Heart right ventricle (tissue), 16 donors: Measurements from ENCODE around the gene ARHGEF39. TPM values are rescaled to one million over a fixed set of nuclear protein-coding genes. Genes with fewer than 3 reads are reported as not detected.

ENCODE experiments used
- ATAC-seq, 8 donors: fragments of 200-7000 bp; cut with Tn5 transposase; one replicate each; pipeline ENCODE4 v1.9.1; 2020; ENCODE audit warnings: mild to moderate bottlenecking in 8 of 8, moderate library complexity in 8 of 8, moderate number of reproducible peaks in 1 of 8
- DNase-seq, 2 donors: peaks; one replicate each; pipeline ENCODE4 v3.0.0-alpha.2; 2020
- H3K27ac ChIP-seq, 10 donors: fragments of 200-600 bp; sonication (generic) in 2 of 10; one replicate each; pipeline versions ENCODE4 v1.5.0 to v1.8.0; 2020 to 2022; ENCODE audit warnings: mild to moderate bottlenecking in 3 of 10
- H3K27me3 ChIP-seq, 7 donors: fragments of 200-600 bp; one replicate each; pipeline ENCODE4 v1.8.0; 2021 to 2022; ENCODE audit warnings: mild to moderate bottlenecking in 2 of 7
- H3K36me3 ChIP-seq, 9 donors: fragments of 200-600 bp; sonication (generic) in 1 of 9; one replicate each; pipeline versions ENCODE4 v1.5.0 to v1.8.0; 2020 to 2022; ENCODE audit warnings: mild to moderate bottlenecking in 2 of 9
- H3K4me1 ChIP-seq, 9 donors: fragments of 200-600 bp; sonication (generic) in 1 of 9; one replicate each; pipeline versions ENCODE4 v1.5.0 to v1.8.0; 2020 to 2022; ENCODE audit warnings: mild to moderate bottlenecking in 4 of 9
- H3K4me3 ChIP-seq, 10 donors: fragments of 200-600 bp; sonication (generic) in 2 of 10; one replicate each; pipeline versions ENCODE4 v1.5.0 to v1.8.0; 2020 to 2022; ENCODE audit warnings: mild to moderate bottlenecking in 7 of 10, moderate library complexity in 2 of 10
- H3K9me3 ChIP-seq, 11 donors: fragments of 200-600 bp in 10 of 11; sonication (generic) in 2 of 11; one replicate each; pipeline versions ENCODE4 v1.5.0 to v1.8.0; 2013 to 2022; ENCODE audit warnings: mild to moderate bottlenecking in 2 of 11, control low read depth in 1 of 11, moderate library complexity in 1 of 11
- CTCF ChIP-seq, 9 donors: fragments of 200-600 bp; sonication (generic) in 2 of 9; IDR thresholded peaks; one replicate each; pipeline versions ENCODE4 v1.5.0 to v1.8.0; 2021 to 2022; ENCODE audit warnings: antibody characterized with exemption in 9 of 9, mild to moderate bottlenecking in 5 of 9, moderate library complexity in 1 of 9
- WGBS, 2 donors: extraction: QIAGEN DNeasy Blood & Tissue Kit; methylation state at CpG; one replicate each; pipeline ENCODE4 v1.1.7; 2013; ENCODE audit warnings: inconsistent platforms in 1 of 2; 5-methylcytosine and 5-hydroxymethylcytosine counted together
- intact Hi-C, 10 donors: fragments of 100-400 bp; cut with DNase I; formaldehyde crosslinking; loops; one replicate each; pipeline versions ENCODE4 v1.11.1 to v1.14.2; 2022
- polyA plus RNA-seq, 2 donors: library from polyadenylated mRNA; stranded (reverse); fragments of 200-250 nt; gene quantifications; one replicate each; pipeline ENCODE4 v1.2.3, GENCODE V29; 2013
- total RNA-seq, 10 donors: library from RNA; stranded (reverse); fragmentation: NEBNext Ultra II Directional in 3 of 10; extraction: Animal tissue kit (Norgen Biotek cat#: 25700) in 3 of 10; gene quantifications; one replicate each; pipeline versions ENCODE4 v1.2.1 to v1.2.4, GENCODE V29; 2021 to 2023
- donor health status: Arrhythmogenic right ventricular cardiomyopathy.
- donor health status: ischemic (EF 13 %, LVEDD 7.1; RV severe dilation, severe dysfunction).
- donor health status: healthy with polysubstance abuse.
- donor health status: DM: no; HTN: yes; CAD: no.
- donor health status: DM: no; HTN: no; CAD: no.
- donor health status: ischemic (EF 25% LVEDD 6.9; RV normal size, moderate dysfunction).
- donor health status: ischemic (EF 25% LVEDD 5.7; RV mildly dilated, moderate dysfunction).
- donor health status: healthy.
- donor health status: DM: yes; HTN: yes; CAD: no.
- donor health status: Ischemic cardiomyopathy.
- donor health status: ischemic (EF 35%, LVEDD 5.7; RV mildly dilated, moderate dysfunction).
- donor health status: nonischemic (EF 11% LVEDD 7.7; RV severe dilation, severe dysfunction).
- donor health status: DM: yes; HTN: yes; CAD: no.
- donor health status: PGD.
- donor health status: ischemic (EF 29% LVEDD 5.4; RV normal size, mild dysfunction).
- donor health status: nonischemic (EF 23%, LVEDD 6.1; RV moderate dilation, normal function).

Gene ARHGEF39
- total and polyA plus RNA-seq, 12 donors: 0.09 to 1.3 (median 0.33) TPM; not detected in 2

DNA sequence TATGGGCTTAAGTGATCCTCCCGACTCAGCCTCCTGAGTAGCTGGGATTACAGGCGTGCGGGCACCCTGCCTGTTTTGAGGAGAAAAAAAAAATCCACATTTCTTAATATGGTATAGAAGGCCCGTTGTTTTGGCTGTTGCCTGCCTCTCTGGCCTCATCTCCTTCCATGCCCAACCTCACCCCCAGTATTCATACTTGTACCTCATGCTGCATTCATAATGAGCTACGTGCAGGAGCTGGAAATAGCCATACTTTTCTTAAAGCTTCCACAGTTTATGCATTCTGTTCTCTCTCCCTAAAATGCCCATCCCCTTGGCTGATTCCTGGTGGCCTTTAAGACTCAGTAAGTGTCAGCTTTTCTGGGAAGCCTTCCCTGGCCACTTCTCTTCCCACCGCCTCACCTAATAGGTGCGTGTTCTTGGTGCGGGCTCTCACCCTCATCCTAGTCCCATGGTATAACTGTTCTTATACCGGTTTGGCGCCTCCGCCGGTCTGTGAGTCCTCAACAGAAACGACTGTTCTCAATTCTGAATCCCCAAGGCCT, 26.8 kb upstream of the ARHGEF39 start:
- Histone ChIP-seq H3K4me3 (peak overlapping the region in 3 of 10 donors; percentile 78 to 85 (median 83)), H3K4me1 (peaks cover 0 to 42% (median 33%) of the 10 kb centered on the region in 9 donors), H3K27me3 (peaks cover 0 to 8% (median 0%) of the 10 kb centered on the region in 7 donors), H3K27ac (peak overlapping the region in 9 of 10 donors; percentile 72 to 100 (median 97)), H3K36me3 (peaks cover 0 to 19% (median 0%) of the 10 kb centered on the region in 9 donors), H3K9me3 (no peaks in the 10 kb centered on the region)
- 72 to 77% methylated on average over 13 of the region's 13 CpGs for WGBS, 2 donors
- TF ChIP-seq CTCF (IDR thresholded peaks at IDR 0.05): no peak
- ATAC-seq (no peak), DNase-seq (no peak)
- intact Hi-C loops: loop anchor here in 5 of 10 donors (2.0 to 5.0 kb wide), 3 partner anchors 35 to 41 kb away; partner anchors contain the start of genes CREB3 (in 2 of the 5), TLN1 (in 2 of the 5), CCDC107 (in 1 of the 5) and RMRP (in 1 of the 5)

DNA sequence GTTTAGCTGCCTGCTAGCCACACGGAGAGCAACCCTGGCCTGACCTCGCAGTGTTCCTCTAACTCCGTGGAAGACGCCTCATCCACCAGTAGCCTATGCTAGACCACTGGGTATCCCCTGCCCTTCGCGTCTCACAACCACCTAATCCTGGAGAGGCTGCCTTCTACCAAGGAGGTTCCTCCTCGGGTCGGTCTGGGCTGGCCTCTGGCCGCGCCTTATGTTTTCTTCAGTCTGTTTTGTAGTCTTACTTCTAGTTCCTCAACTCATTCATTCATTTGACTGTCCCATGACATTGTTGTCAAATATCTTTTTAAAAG, 26.3 kb upstream of the ARHGEF39 start:
- no peak for ATAC-seq
- H3K27ac ChIP-seq: peak overlapping the region; percentile 72 to 100 (median 94)
- peaks cover 0 to 8% (median 0%) of the 10 kb centered on the region in 7 donors for H3K27me3 ChIP-seq
- peak overlapping the region in 9 of 10 donors; percentile 45 to 86 (median 75) for H3K4me3 ChIP-seq
- H3K36me3 ChIP-seq: peaks cover 0 to 14% (median 0%) of the 10 kb centered on the region in 9 donors
- no peak for TF ChIP-seq CTCF (IDR thresholded peaks at IDR 0.05)
- 22 to 40% methylated on average over 9 to 10 of the region's 10 CpGs for WGBS, 2 donors
- no peak for DNase-seq
- H3K9me3 ChIP-seq: no peaks in the 10 kb centered on the region
- intact Hi-C loops: loop anchor here in 5 of 10 donors (2.0 to 5.0 kb wide), 3 partner anchors 34 to 42 kb away; partner anchors contain the start of genes CREB3 (in 2 of the 5), TLN1 (in 2 of the 5), CCDC107 (in 1 of the 5) and RMRP (in 1 of the 5)
- H3K4me1 ChIP-seq: peaks cover 0 to 42% (median 38%) of the 10 kb centered on the region in 9 donors

- intact Hi-C loops: loop anchor here in 5 of 10 donors (2.0 to 5.0 kb wide), 3 partner anchors 33 to 42 kb away; partner anchors contain the start of genes CREB3 (in 2 of the 5), TLN1 (in 2 of the 5), CCDC107 (in 1 of the 5) and RMRP (in 1 of the 5)
- DNase-seq: peak; percentile 84 to 90
- ATAC-seq: peak; percentile 59 to 75 (median 66)
- Histone ChIP-seq H3K36me3 (peaks cover 0 to 14% (median 3%) of the 10 kb centered on the region in 9 donors), H3K27me3 (peaks cover 0 to 8% (median 0%) of the 10 kb centered on the region in 7 donors), H3K4me3 (peak overlapping the region; percentile 33 to 86 (median 71)), H3K9me3 (no peaks in the 10 kb centered on the region), H3K4me1 (peaks cover 0 to 47% (median 44%) of the 10 kb centered on the region in 9 donors), H3K27ac (peak overlapping the region; percentile 72 to 100 (median 94))
- no peak for TF ChIP-seq CTCF (IDR thresholded peaks at IDR 0.05)
- 0 to 2% methylated on average over 54 to 61 of the region's 61 CpGs for WGBS, 2 donors
These were observed 25.8 kb upstream of the ARHGEF39 start for GRCh38 chr9:35690614-35691333.

DNA sequence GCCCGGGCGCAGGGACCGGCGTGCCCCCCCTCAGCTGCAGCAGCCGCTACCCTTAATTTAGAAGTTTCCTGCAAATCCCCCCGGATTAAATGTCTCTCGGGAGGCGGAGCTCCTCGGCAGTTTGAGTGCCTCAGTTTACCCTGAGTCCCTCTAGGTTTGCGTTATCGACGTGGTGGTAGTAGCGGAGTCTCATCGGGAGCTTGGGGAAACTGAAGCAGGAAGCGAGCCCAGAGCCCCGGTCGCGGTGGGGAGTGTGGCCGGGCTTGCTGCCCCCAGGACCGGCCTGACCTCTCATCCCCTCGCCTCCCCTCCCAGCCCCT, 25.3 kb upstream of the ARHGEF39 start:
- ATAC-seq (no peak), DNase-seq (no peak)
- Histone ChIP-seq H3K9me3 (no peaks in the 10 kb centered on the region), H3K4me3 (peak overlapping the region; percentile 33 to 86 (median 71)), H3K27ac (peak overlapping the region; percentile 72 to 100 (median 94)), H3K4me1 (peaks cover 4 to 53% (median 48%) of the 10 kb centered on the region in 9 donors), H3K36me3 (peaks cover 0 to 16% (median 5%) of the 10 kb centered on the region in 9 donors), H3K27me3 (peaks cover 0 to 8% (median 0%) of the 10 kb centered on the region in 7 donors)
- no peak for TF ChIP-seq CTCF (IDR thresholded peaks at IDR 0.05)
- intact Hi-C loops: loop anchor here in 5 of 10 donors (2.0 to 5.0 kb wide), 3 partner anchors 33 to 43 kb away; partner anchors contain the start of genes CREB3 (in 2 of the 5), TLN1 (in 2 of the 5), CCDC107 (in 1 of the 5) and RMRP (in 1 of the 5)
- 0 to 1% methylated on average over 21 of the region's 21 CpGs for WGBS, 2 donors
